Esophagus mucosa (tissue), 1 donor: ENCODE results near the gene ARPC3. TPM values are rescaled to one million over a fixed set of nuclear protein-coding genes. Genes with fewer than 3 reads are reported as not detected.
"Not testable (repeated sequence)": the region's sequence is repeated elsewhere in the genome, so short reads cannot be mapped to it uniquely, and the experiment has no call there.

Source experiments
- ATAC-seq: fragments of 200-7000 bp; cut with Tn5 transposase; one replicate; pipeline ENCODE4 v1.9.1; 2020
- total RNA-seq: library from RNA; stranded (reverse); gene quantifications from one replicate; pipeline ENCODE4 v1.2.4, GENCODE V29; 2023
- donor health status: DM: yes; HTN: yes; CAD: no.

ARPC3 gene
- total RNA-seq, 1 donor from 2014 or later = 289 TPM

GRCh38 chr12:110417113-110417512 is 33.0 kb downstream of the ARPC3 start:
- not testable (repeated sequence) for ATAC-seq

GRCh38 chr12:110410086-110410485 is 40.1 kb downstream of the ARPC3 start:
- ATAC-seq = not testable (repeated sequence)

- ATAC-seq = not testable (repeated sequence)
Measured at GRCh38 chr12:110405126-110405662, 44.9 kb downstream of the ARPC3 start.

GRCh38 chr12:110403976-110404682 is 46.0 kb downstream of the ARPC3 start:
- peak; percentile 82 for ATAC-seq

- peak; percentile 98 for ATAC-seq
Measured at GRCh38 chr12:110403146-110403975, 46.8 kb downstream of the ARPC3 start, which contains the start of gene ANAPC7. Gene ANAPC7, minus strand, starts transcription at chr12:110403708. Its CDS starts 81 bp downstream, at chr12:110403627.

Other genes with a start within 250 kb of the ARPC3 start
- gene ATP2A2, start 169.1 kb downstream of the ARPC3 start, total RNA-seq = 194 TPM
- 57.9 TPM for gene ANAPC7, start 46.6 kb downstream of the ARPC3 start, total RNA-seq
- gene GPN3, start 17.9 kb upstream of the ARPC3 start, total RNA-seq = 12.0 TPM
- 2.2 TPM for gene FAM216A, start 18.5 kb upstream of the ARPC3 start, total RNA-seq
- 99.6 TPM for gene VPS29, start 51.8 kb upstream of the ARPC3 start, total RNA-seq
- gene RAD9B, start 52.0 kb upstream of the ARPC3 start, total RNA-seq = 0.44 TPM
- gene PPTC7, start 133.0 kb upstream of the ARPC3 start, total RNA-seq = 14.4 TPM
- 13.0 TPM for gene TCTN1, start 163.8 kb upstream of the ARPC3 start, total RNA-seq
- gene HVCN1, start 238.8 kb upstream of the ARPC3 start, total RNA-seq = 1.3 TPM